Muscle layer of colon (tissue), 2 donors: ENCODE data around the gene PTGIR.
A peak's percentile ranks its signal among the peaks of the same experiment; 100 is the strongest.

ENCODE experiments used
- H3K27ac ChIP-seq: one replicate; pipeline ENCODE4 v1.7.0; 2013; ENCODE audit warnings: low read depth, mild to moderate bottlenecking, low read length, moderate library complexity
- H3K27me3 ChIP-seq, 2 donors: one replicate each; pipeline ENCODE4 v1.7.0; 2013; ENCODE audit warnings: low read length in 2 of 2, mild to moderate bottlenecking in 2 of 2; ENCODE audit not compliant: insufficient read depth in 2 of 2, control insufficient read depth in 1 of 2
- H3K36me3 ChIP-seq: one replicate; pipeline ENCODE4 v1.7.0; 2013; ENCODE audit warnings: mild to moderate bottlenecking, low read length; ENCODE audit not compliant: insufficient read depth
- H3K4me1 ChIP-seq: one replicate; pipeline ENCODE4 v1.7.0; 2013; ENCODE audit warnings: mild to moderate bottlenecking, low read length; ENCODE audit not compliant: insufficient read depth
- H3K4me3 ChIP-seq, 2 donors: one replicate each; pipeline ENCODE4 v1.7.0; 2013; ENCODE audit warnings: low read length in 2 of 2, low read depth in 1 of 2, mild to moderate bottlenecking in 1 of 2, moderate library complexity in 1 of 2
- H3K9ac ChIP-seq: one replicate; pipeline ENCODE4 v1.7.0; 2013; ENCODE audit warnings: low read length
- H3K9me3 ChIP-seq: one replicate; pipeline ENCODE4 v1.7.0; 2013; ENCODE audit warnings: mild to moderate bottlenecking, low read length
- donor health status: abdominal sarcoma.
- donor health status: Adenocarcinoma of cecum.

PTGIR gene

DNA sequence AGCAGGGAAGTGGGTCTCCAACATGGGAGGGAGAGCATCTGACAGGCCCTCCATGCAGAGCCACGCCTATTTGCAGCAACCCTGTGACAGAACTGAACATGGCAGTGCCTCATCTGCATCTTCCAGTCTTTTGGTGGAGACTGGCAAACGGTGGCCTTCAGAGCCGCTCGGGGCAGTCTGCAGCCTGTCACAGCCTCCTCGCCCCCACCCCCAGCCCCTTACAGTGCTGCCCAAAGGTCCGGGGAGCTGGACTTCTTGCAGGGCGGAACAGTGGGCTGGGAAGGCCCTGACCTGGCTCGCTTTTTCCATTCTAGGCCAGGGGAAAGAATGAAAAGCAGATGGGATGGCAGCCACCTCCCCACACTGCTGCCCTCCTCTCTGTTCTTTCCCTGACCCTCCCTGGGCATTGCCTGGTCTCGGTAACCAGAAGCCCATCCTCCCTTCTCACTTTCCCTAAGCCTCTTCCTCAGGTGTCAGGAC lies 21.1 kb downstream of the PTGIR start:
- H3K9ac ChIP-seq: peak overlapping the region; percentile 96
- H3K4me1 ChIP-seq: peaks cover 44% of the 10 kb centered on the region
- peak overlapping the region; percentile 91 for H3K27ac ChIP-seq
- H3K36me3 ChIP-seq: peaks cover 32% of the 10 kb centered on the region
- H3K4me3 ChIP-seq: peak overlapping the region in 1 of 2 donors; percentile 99
- no peaks in the 10 kb centered on the region for H3K27me3 ChIP-seq
- no peaks in the 10 kb centered on the region for H3K9me3 ChIP-seq

- H3K27me3 ChIP-seq: no peaks in the 10 kb centered on the region
- H3K27ac ChIP-seq: peak overlapping the region; percentile 91
- peaks cover 44% of the 10 kb centered on the region for H3K4me1 ChIP-seq
- peaks cover 26% of the 10 kb centered on the region for H3K36me3 ChIP-seq
- no peaks in the 10 kb centered on the region for H3K9me3 ChIP-seq
- peak overlapping the region; percentile 84 to 99 for H3K4me3 ChIP-seq
- peak overlapping the region; percentile 96 for H3K9ac ChIP-seq
These were observed 21.7 kb downstream of the PTGIR start for GRCh38 chr19:46603195-46603637.

GRCh38 chr19:46602392-46603194 lies 22.3 kb downstream of the PTGIR start:
- H3K27me3 ChIP-seq: no peaks in the 10 kb centered on the region
- peak overlapping the region; percentile 96 for H3K9ac ChIP-seq
- H3K27ac ChIP-seq: peak overlapping the region; percentile 91
- peaks cover 44% of the 10 kb centered on the region for H3K4me1 ChIP-seq
- peak overlapping the region; percentile 84 to 99 for H3K4me3 ChIP-seq
- H3K36me3 ChIP-seq: peaks cover 21% of the 10 kb centered on the region
- no peaks in the 10 kb centered on the region for H3K9me3 ChIP-seq

GRCh38 chr19:46601318-46602224 lies 23.3 kb downstream of the PTGIR start, which contains the start of gene CALM3:
CALM3 (plus strand) TSS chr19:46601330; CDS start chr19:46601435, 105 bp downstream.
- H3K4me1 ChIP-seq: peaks cover 44% of the 10 kb centered on the region
- H3K9ac ChIP-seq: peak within 1 kb of the TSS; percentile 96
- peak within 1 kb of the TSS; percentile 85 to 99 for H3K4me3 ChIP-seq
- H3K9me3 ChIP-seq: no peaks in the 10 kb centered on the region
- H3K27ac ChIP-seq: peak within 1 kb of the TSS; percentile 91
- H3K36me3 ChIP-seq: peaks cover 10% of the 10 kb centered on the region
- H3K27me3 ChIP-seq: no peaks in the 10 kb centered on the region

DNA sequence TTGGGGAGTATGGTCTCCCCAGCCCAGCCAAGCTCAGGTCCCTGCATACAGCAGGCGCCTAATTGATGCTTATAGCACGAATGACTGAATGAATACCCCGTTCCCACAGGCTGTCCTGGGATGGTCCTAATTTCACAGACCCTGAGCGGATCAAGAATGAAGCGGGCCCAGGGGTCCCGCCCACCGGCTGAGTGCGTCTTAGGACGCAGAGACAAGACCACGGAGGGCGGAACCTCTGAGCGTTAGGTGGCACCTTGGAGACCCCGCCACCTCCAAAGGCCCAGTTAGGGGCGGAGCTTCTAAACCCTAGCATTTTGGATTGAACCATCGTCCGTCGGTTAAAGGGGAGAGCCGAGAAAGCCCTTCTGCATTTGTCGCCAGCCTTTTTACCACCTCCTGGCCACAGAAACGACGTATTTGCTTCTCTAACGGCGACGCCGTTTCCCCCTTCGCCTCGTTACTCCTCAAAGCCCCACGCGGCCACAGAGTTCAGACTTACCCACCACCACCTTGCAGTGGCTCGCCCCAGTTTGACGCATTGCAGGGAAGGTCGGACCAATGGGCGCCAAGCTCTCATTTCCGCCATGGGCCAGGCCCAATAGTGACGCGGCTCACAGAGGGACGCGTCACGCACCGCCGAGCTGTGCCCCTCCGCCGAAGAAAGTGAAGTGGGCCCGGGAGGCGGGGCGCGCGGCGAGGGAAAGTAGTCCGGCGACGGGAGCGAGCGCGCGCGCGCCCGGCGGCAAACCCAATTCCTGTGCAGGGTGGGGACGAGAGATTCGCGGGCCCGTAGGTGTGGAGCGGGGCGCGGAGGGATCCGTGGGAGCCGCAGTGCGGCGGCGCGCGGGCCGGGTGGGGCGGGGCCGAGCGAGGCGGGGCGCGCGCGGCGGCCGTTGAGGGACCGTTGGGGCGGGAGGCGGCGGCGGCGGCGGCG lies 24.2 kb downstream of the PTGIR start:
- peak overlapping the region; percentile 39 for H3K9ac ChIP-seq
- peaks cover 1% of the 10 kb centered on the region for H3K36me3 ChIP-seq
- peak overlapping the region; percentile 84 for H3K27ac ChIP-seq
- H3K4me3 ChIP-seq: peak overlapping the region; percentile 60 to 85
- peaks cover 40% of the 10 kb centered on the region for H3K4me1 ChIP-seq
- H3K27me3 ChIP-seq: no peaks in the 10 kb centered on the region
- H3K9me3 ChIP-seq: no peaks in the 10 kb centered on the region

GRCh38 chr19:46599716-46600373 lies 25.0 kb downstream of the PTGIR start:
- Histone ChIP-seq H3K4me3 (peak overlapping the region; percentile 60 to 85), H3K27ac (peak overlapping the region; percentile 84), H3K9me3 (no peaks in the 10 kb centered on the region), H3K27me3 (no peaks in the 10 kb centered on the region), H3K36me3 (no peaks in the 10 kb centered on the region), H3K9ac (peak overlapping the region; percentile 39), H3K4me1 (peaks cover 32% of the 10 kb centered on the region)

DNA sequence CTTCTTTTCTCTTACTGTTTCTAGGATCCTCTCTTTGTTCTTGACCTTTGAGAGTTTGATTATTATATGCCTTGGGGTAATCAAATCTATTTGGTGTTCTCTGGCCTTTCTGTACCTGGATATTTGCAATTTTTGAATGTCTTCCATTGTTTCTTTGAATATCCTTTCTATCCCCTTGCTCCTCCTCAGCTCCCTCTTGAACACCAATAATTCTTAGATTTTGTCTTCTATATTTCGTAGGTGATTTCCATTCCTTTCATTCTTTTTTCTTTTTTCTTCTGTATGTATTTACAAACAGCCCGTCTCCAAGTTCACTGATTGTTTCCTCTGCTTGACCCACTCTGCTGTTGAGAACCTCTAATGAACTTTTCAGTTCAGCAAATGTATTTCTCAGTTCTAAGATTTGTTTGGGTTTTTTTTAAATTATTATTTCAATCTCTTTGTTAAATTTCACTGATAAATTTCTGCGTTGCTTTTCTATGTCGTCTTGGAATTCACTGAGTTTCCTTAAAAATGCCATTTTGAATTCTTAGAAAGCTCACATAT lies 26.4 kb downstream of the PTGIR start:
- Histone ChIP-seq H3K4me1 (peaks cover 18% of the 10 kb centered on the region), H3K9me3 (no peaks in the 10 kb centered on the region), H3K9ac (no peak overlapping the region), H3K27me3 (no peaks in the 10 kb centered on the region), H3K4me3 (no peak overlapping the region), H3K27ac (no peak overlapping the region), H3K36me3 (no peaks in the 10 kb centered on the region)

DNA sequence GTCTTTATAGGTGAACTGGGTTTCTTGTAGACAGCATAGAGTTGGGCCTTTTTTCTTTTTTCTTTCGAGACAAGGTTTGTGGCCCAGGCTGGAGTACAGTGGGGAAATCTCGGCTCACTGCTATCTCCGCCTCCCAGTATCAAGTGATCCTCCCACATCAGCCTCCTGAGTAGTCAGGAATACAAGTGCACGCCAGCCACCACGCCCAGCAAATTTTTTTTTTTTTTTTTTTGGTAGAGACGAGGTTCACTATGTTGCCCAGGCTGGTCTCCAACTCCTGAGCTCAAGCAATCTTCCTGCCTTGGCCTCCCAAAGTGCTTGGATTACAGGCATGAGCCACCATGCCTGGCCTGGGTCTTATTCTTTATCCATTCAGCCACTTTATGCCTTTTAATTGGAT lies 28.9 kb downstream of the PTGIR start:
- H3K27me3 ChIP-seq: no peaks in the 10 kb centered on the region
- H3K36me3 ChIP-seq: no peaks in the 10 kb centered on the region
- peaks cover 5% of the 10 kb centered on the region for H3K4me1 ChIP-seq
- no peaks in the 10 kb centered on the region for H3K9me3 ChIP-seq
- H3K4me3 ChIP-seq: no peak overlapping the region
- no peak overlapping the region for H3K27ac ChIP-seq
- H3K9ac ChIP-seq: no peak overlapping the region

- Histone ChIP-seq H3K4me1 (no peaks in the 10 kb centered on the region), H3K36me3 (no peaks in the 10 kb centered on the region), H3K27ac (no peak overlapping the region), H3K27me3 (no peaks in the 10 kb centered on the region), H3K9me3 (no peaks in the 10 kb centered on the region), H3K4me3 (no peak overlapping the region), H3K9ac (no peak overlapping the region)
These were observed 33.0 kb downstream of the PTGIR start for GRCh38 chr19:46591870-46592269.

GRCh38 chr19:46591254-46591653 lies 33.6 kb downstream of the PTGIR start:
- no peak overlapping the region for H3K9ac ChIP-seq
- no peak overlapping the region for H3K4me3 ChIP-seq
- H3K4me1 ChIP-seq: no peaks in the 10 kb centered on the region
- no peaks in the 10 kb centered on the region for H3K9me3 ChIP-seq
- no peaks in the 10 kb centered on the region for H3K36me3 ChIP-seq
- no peak overlapping the region for H3K27ac ChIP-seq
- H3K27me3 ChIP-seq: no peaks in the 10 kb centered on the region
